Adrenal gland (tissue), 12 donors: ENCODE results near the gene LRTM1. TPM values are rescaled to one million over a fixed set of nuclear protein-coding genes. Genes with fewer than 3 reads are reported as not detected.
A peak's percentile ranks its signal among the peaks of the same experiment; 100 is the strongest.

Experiments used
- DNase-seq, 7 donors: peaks; one replicate each; pipeline ENCODE4 v3.0.0-alpha.2; 2019 to 2020
- H3K27ac ChIP-seq, 5 donors: fragments of 200-600 bp; sonication (generic) in 4 of 5; 1 replicate in 3 of 5; 2 replicates in 2 of 5; pipeline versions ENCODE4 v1.5.1 to v1.8.0; 2016 to 2020; ENCODE audit warnings: mild to moderate bottlenecking in 1 of 5
- H3K27me3 ChIP-seq: fragments of 200-600 bp; 2 replicates; pipeline ENCODE4 v1.8.0; 2021
- H3K36me3 ChIP-seq, 2 donors: fragments of 200-600 bp; replicated peaks in 1 of 2; 1 replicate in 1 of 2; 2 replicates in 1 of 2; pipeline versions ENCODE4 v1.5.1 to v1.8.0; 2018 to 2022
- H3K4me1 ChIP-seq, 2 donors: fragments of 200-600 bp; replicated peaks in 1 of 2; 1 replicate in 1 of 2; 2 replicates in 1 of 2; pipeline versions ENCODE4 v1.5.1 to v1.8.0; 2018 to 2021
- H3K4me3 ChIP-seq, 4 donors: fragments of 200-600 bp; sonication (generic) in 3 of 4; one replicate each; pipeline ENCODE4 v1.5.1; 2016 to 2018
- H3K9me3 ChIP-seq, 3 donors: fragments of 200-600 bp; sonication (generic) in 1 of 3; replicated peaks in 1 of 3; 1 replicate in 2 of 3; 2 replicates in 1 of 3; pipeline versions ENCODE4 v1.5.1 to v1.8.0; 2016 to 2021
- CTCF ChIP-seq, 6 experiments: fragments of 450-650 bp in 4 of 6; fragments of 200-600 bp in 2 of 6; sonication (generic) in 1 of 6; IDR thresholded peaks; 1 replicate in 5 of 6; 2 replicates in 1 of 6; pipeline versions ENCODE4 v1.5.1 to v1.8.0; 2016 to 2021; ENCODE audit warnings: antibody characterized with exemption in 6 of 6, mild to moderate bottlenecking in 2 of 6, moderate library complexity in 1 of 6
- POLR2A ChIP-seq, 2 donors: fragments of 450-650 bp; IDR thresholded peaks; one replicate each; pipeline ENCODE4 v1.6.1; 2017; ENCODE audit warnings: antibody characterized with exemption in 2 of 2, mild to moderate bottlenecking in 2 of 2, moderate library complexity in 1 of 2
- WGBS, 4 donors: extraction: QIAGEN DNeasy Blood & Tissue Kit in 2 of 4; methylation state at CpG; one replicate each; pipeline versions ENCODE4 v1.1.5 to v1.1.7; 2013 to 2017; 5-methylcytosine and 5-hydroxymethylcytosine counted together
- intact Hi-C, 2 donors: fragments of 100-400 bp; cut with DNase I; formaldehyde crosslinking; loops; one replicate each; pipeline versions ENCODE4 v1.14.1 to v1.15.0; 2022 to 2023
- polyA plus RNA-seq, 3 donors: library from polyadenylated mRNA; stranded (reverse); fragments of 200-250 nt in 2 of 3; fragments of 350-450 nt in 1 of 3; fragmentation: Illumina TruSeq in 1 of 3; extraction: RNeasy Lipid Tissue Mini Kit (QIAGEN cat#74804) in 1 of 3; gene quantifications; one replicate each; pipeline ENCODE4 v1.2.3, GENCODE V29; 2013 to 2014
- total RNA-seq, 9 donors: library from RNA; depleted of rRNA in 4 of 9; stranded (reverse); fragments of >200 nt in 4 of 9; fragments of 120-200 nt in 1 of 9; fragmentation: NEBNext Ultra II Directional in 1 of 9; extraction: Animal tissue kit (Norgen Biotek cat#: 25700) in 1 of 9; gene quantifications; one replicate each; pipeline versions ENCODE4 v1.1.0 to v1.2.4, GENCODE V29; 2013 to 2023
- donor health status: healthy with polysubstance abuse.
- donor health status: Bipolar disorder and iron deficiency.
- donor health status: DM: yes; HTN: yes; CAD: no.
- donor health status: DM: no; HTN: no; CAD: no.
- donor health status: DM: no; HTN: no; CAD: no.
- donor health status: DM: yes; HTN: yes; CAD: no.

The LRTM1 gene
- total and polyA plus RNA-seq, 12 donors: 0.16 to 0.39 TPM; not detected in 10

- DNase-seq: no peak
- Histone ChIP-seq H3K36me3 (no peaks in the 10 kb centered on the region), H3K27me3 (no peaks in the 10 kb centered on the region), H3K9me3 (no peaks in the 10 kb centered on the region), H3K27ac (no peak overlapping the region), H3K4me1 (peaks cover 0 to 6% of the 10 kb centered on the region in 2 donors), H3K4me3 (no peak overlapping the region)
- intact Hi-C loops: no loop called here
- 79 to 95% (median 89%) methylated on average over 4 of the region's 4 CpGs for WGBS, 4 donors
- TF ChIP-seq POLR2A (IDR thresholded peaks at IDR 0.05) (no peak), CTCF (IDR thresholded peaks at IDR 0.05) (no peak)
These were observed 10.0 kb downstream of the LRTM1 start for GRCh38 chr3:54917862-54918261.

GRCh38 chr3:54917174-54917573, 10.7 kb downstream of the LRTM1 start:
- intact Hi-C loops: no loop called here
- H3K27ac ChIP-seq: no peak overlapping the region
- no peaks in the 10 kb centered on the region for H3K36me3 ChIP-seq
- no peaks in the 10 kb centered on the region for H3K27me3 ChIP-seq
- 85 to 94% (median 92%) methylated on average over 2 of the region's 2 CpGs for WGBS, 4 donors
- DNase-seq: no peak
- H3K4me1 ChIP-seq: peaks cover 0 to 8% of the 10 kb centered on the region in 2 donors
- H3K4me3 ChIP-seq: no peak overlapping the region
- no peak for TF ChIP-seq CTCF (IDR thresholded peaks at IDR 0.05)
- TF ChIP-seq POLR2A (IDR thresholded peaks at IDR 0.05): no peak
- no peaks in the 10 kb centered on the region for H3K9me3 ChIP-seq

GRCh38 chr3:54916732-54917131, 11.1 kb downstream of the LRTM1 start:
- no peak for DNase-seq
- Histone ChIP-seq H3K27ac (no peak overlapping the region), H3K27me3 (no peaks in the 10 kb centered on the region), H3K36me3 (no peaks in the 10 kb centered on the region), H3K4me3 (no peak overlapping the region), H3K4me1 (peaks cover 0 to 8% of the 10 kb centered on the region in 2 donors), H3K9me3 (no peaks in the 10 kb centered on the region)
- intact Hi-C loops: no loop called here
- TF ChIP-seq POLR2A (IDR thresholded peaks at IDR 0.05) (no peak), CTCF (IDR thresholded peaks at IDR 0.05) (no peak)

- intact Hi-C loops: no loop called here
- no peak overlapping the region for H3K4me3 ChIP-seq
- H3K9me3 ChIP-seq: no peaks in the 10 kb centered on the region
- H3K27ac ChIP-seq: no peak overlapping the region
- WGBS, 4 donors: 87 to 91% (median 89%) methylated on average over 8 of the region's 8 CpGs
- no peaks in the 10 kb centered on the region for H3K36me3 ChIP-seq
- H3K4me1 ChIP-seq: peaks cover 0 to 8% of the 10 kb centered on the region in 2 donors
- TF ChIP-seq CTCF (IDR thresholded peaks at IDR 0.05): no peak
- no peak for TF ChIP-seq POLR2A (IDR thresholded peaks at IDR 0.05)
- peak in 1 of 7 donors; percentile 41 for DNase-seq
- no peaks in the 10 kb centered on the region for H3K27me3 ChIP-seq
These were observed 11.9 kb downstream of the LRTM1 start for GRCh38 chr3:54915976-54916375.
